Activated CD4-positive, alpha-beta T cell treated with anti-CD3 and anti-CD28 coated beads for 1 hour (primary cell): ENCODE measurements around the gene ORMDL3.

ENCODE experiments used
- DNase-seq: peaks from one replicate; pipeline ENCODE4 v3.0.0-alpha.2; 2020

Gene ORMDL3

GRCh38 chr17:39927101-39927928 lies at the start of gene ORMDL3, which contains the start of gene LRRC3C:
Gene ORMDL3 (minus strand): TSS chr17:39927601. CDS start chr17:39924203, 3,398 bp downstream.
Gene LRRC3C (plus strand): TSS chr17:39927732. CDS start chr17:39941524, 13,792 bp downstream.
- peak; percentile 88 for DNase-seq

GRCh38 chr17:39975801-39976200 lies 48.4 kb upstream of the ORMDL3 start:
- DNase-seq = no peak

GRCh38 chr17:39974433-39974832 lies 47.0 kb upstream of the ORMDL3 start:
- no peak for DNase-seq

GRCh38 chr17:39973496-39973895 lies 46.1 kb upstream of the ORMDL3 start:
- no peak for DNase-seq

- no peak for DNase-seq
These were observed 44.9 kb upstream of the ORMDL3 start for GRCh38 chr17:39972271-39972670.

- DNase-seq = no peak
These were observed 43.7 kb upstream of the ORMDL3 start for GRCh38 chr17:39971076-39971603.

- no peak for DNase-seq
These were observed 42.8 kb upstream of the ORMDL3 start for GRCh38 chr17:39970157-39970692.

- no peak for DNase-seq
These were observed 42.0 kb upstream of the ORMDL3 start for GRCh38 chr17:39969375-39969774.

- no peak for DNase-seq
These were observed 41.4 kb upstream of the ORMDL3 start for GRCh38 chr17:39968761-39969160.

- DNase-seq = no peak
These were observed 39.4 kb upstream of the ORMDL3 start for GRCh38 chr17:39966771-39967170.

GRCh38 chr17:39965017-39965699 lies 37.8 kb upstream of the ORMDL3 start:
- DNase-seq = no peak

GRCh38 chr17:39963829-39964228 lies 36.4 kb upstream of the ORMDL3 start:
- DNase-seq = peak; percentile 37

GRCh38 chr17:39962642-39963220 lies 35.3 kb upstream of the ORMDL3 start, which contains the start of gene GSDMA:
Gene GSDMA (plus strand): TSS chr17:39963004. CDS start chr17:39965688, 2,684 bp downstream.
- DNase-seq = no peak

GRCh38 chr17:39960524-39961041 lies 33.2 kb upstream of the ORMDL3 start:
- no peak for DNase-seq

GRCh38 chr17:39955726-39956225 lies 28.4 kb upstream of the ORMDL3 start:
- DNase-seq = no peak

- no peak for DNase-seq
These were observed 27.5 kb upstream of the ORMDL3 start for GRCh38 chr17:39954876-39955275.

GRCh38 chr17:39953471-39953888 lies 26.1 kb upstream of the ORMDL3 start:
- no peak for DNase-seq

- peak; percentile 92 for DNase-seq
These were observed 25.5 kb upstream of the ORMDL3 start for GRCh38 chr17:39952680-39953470.

GRCh38 chr17:39951924-39952679 lies 24.7 kb upstream of the ORMDL3 start:
- DNase-seq = no peak

- no peak for DNase-seq
These were observed 23.5 kb upstream of the ORMDL3 start for GRCh38 chr17:39950871-39951348.

- no peak for DNase-seq
These were observed 21.6 kb upstream of the ORMDL3 start for GRCh38 chr17:39949028-39949427.
